GM12873 (cell line): Measurements from ENCODE around the gene ARHGAP4.

Experiments used
- CTCF ChIP-seq: IDR thresholded peaks from 2 replicates; pipeline ENCODE4 v1.5.1; 2012; ENCODE audit warnings: low read depth, mild to moderate bottlenecking, moderate library complexity, low read length, control low read depth; ENCODE audit not compliant: insufficient read depth; ENCODE audit errors: missing control alignments

The ARHGAP4 gene

GRCh38 chrX:153864561-153865320, 61.3 kb downstream of the ARHGAP4 start:
- no peak for TF ChIP-seq CTCF

DNA sequence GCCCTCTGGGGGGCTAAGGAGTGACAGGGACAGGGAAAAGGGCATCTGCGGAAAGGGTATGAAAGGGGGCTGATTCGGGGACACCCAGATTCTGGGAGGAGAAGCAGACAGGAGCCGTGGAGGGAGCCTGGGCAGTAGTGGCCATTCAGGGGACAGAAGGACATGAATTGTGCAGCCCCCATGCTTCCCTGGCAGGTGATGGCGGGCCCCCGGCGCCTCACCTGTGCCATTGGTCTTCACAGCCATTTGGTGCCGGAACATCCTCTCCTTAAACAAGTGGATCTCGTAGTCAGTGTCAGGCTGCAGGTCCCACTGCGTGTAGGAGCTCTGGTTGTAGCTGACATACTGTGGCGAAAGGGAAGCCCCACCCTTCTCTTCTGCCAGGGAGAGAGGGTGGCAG, 62.0 kb downstream of the ARHGAP4 start:
- TF ChIP-seq CTCF, result no peak

DNA sequence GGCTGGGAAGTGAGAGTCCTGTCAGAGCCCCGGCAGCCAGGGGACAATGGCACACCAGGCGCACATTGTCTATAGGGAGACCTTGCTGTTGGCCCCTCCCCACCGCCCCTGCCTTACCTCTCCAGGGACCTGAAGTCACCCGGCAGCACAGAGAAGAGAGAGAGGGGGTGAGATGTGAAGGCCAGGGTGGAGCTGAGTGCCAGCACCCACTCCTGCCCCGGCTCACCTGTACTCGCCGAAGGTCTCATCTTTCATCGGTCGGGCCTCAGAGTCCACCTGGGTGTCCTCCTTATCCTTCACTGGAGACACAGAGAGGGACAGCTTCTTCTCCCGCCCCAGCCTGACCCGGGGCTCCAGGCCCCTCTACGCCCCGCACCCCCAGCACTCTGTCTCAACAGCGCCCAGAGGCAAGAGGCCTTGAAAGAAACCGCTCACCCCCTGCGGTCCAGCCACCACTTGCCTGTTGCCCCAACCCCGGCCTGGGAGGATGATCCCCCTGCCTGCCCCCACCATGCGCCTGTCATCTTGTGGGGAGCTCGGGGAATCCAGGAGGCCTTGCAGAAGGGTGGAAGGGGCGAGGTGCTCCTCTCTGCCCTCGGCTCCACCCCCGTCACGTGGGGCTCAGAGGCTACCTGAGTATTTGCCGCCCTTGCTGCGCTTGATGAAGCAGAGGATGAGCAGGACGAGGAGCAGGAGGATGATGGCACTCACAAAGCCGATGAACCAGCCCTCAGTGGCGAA, 62.6 kb downstream of the ARHGAP4 start:
- no peak for TF ChIP-seq CTCF

DNA sequence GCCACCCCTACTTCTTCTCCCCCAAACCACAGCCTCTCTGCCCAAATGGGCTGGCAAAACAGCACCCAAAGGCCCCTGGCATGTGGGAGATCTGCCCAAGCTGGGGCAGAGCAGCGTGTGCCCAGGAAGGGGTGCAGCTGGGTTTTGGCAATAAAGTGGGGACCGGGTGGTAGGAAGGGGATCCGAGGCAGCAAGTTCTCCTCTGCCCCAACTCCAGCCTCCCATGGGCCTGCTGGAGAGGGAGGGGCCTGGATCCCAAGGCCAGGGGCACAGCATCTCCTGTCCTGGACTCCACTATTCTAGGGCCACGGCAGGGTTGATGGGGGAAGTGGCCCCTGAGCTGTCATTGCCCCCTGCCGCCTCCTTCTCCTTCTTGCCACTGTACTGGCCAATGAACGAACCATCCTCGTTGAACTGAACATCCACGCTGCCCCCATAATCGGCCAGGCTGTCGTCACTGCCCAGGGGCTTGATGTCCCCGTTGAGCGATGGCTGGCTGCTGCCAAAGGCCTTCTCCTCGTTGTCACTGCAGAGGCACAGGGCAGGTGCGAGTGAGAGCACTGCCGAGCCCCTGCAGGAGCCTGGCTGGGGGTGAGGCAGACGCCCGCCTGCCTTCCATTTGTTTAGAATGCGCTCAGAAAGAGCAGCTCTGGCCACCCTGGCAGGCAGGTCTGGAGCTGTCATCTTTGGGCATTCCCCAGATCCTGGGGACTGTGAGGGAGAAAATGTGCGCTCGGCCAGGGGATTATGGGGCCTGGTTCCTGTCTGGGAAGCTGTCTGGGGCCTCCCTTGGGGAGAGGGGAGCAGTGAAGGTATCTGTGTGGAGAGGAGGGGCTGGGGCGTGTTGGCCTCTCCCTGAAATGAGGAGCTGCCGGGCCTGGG, 63.5 kb downstream of the ARHGAP4 start:
- TF ChIP-seq CTCF, result no peak

DNA sequence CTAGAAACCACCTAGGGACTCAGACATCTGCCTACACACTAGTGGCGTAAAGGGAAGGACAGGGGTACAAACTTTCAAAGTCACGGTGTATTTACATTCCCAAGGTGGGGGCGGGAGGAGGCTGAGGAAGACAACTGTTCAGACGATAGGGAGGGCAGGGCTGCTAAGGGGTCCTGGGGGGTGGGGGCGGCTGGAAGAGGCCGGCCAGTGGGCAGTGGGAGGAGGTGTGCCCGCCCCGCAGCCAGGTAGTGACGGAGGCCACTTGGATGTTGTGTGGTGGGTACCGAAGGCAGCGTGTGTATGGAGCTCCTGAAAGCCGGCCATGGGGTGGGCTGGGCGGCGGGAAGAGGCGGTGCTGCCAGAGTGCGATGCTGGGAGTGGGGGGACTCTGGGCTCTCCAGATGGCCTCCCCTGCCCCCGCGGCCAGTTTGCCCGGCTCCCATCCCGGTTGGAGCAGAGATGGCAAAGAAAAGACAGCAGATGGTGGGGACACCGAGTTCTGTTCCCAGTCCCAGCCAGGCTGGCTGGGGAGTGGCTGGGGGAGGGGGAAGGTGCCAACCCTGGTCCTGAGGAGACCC, 64.2 kb downstream of the ARHGAP4 start:
- no peak for TF ChIP-seq CTCF

- no peak for TF ChIP-seq CTCF
Observed at GRCh38 chrX:153861151-153861550, 64.9 kb downstream of the ARHGAP4 start.
